HG02610 (cell line): ENCODE results near the gene IMMP2L.
"Not testable (repeated sequence)": the region's sequence is repeated elsewhere in the genome, so short reads cannot be mapped to it uniquely, and the experiment has no call there.

Experiments used
- ATAC-seq: cut with Tn5 transposase; IDR thresholded peaks from one replicate; pipeline ENCODE4 v1.9.1; 2021; ENCODE audit warnings: mild to moderate bottlenecking, moderate library complexity; ENCODE audit not compliant: unreplicated experiment

IMMP2L gene

DNA sequence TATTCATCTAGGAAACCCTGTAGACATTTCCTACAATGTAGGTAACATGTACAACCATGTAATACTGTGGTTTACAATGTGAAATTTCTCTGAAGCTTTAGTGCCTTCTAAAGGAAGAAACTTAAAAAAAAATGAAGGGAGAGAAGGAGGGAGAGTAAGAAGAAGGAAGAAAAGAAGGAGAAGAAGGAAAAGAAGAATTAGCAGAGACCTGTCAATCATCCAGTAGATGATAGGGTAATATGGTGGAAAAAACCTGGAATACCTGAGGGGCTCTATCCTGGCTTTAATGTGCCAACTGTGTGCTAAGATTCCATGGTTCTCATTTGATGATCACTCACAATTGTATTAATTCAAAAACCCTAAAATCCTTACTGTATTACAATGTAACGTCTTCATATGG lies 474.0 kb downstream of the IMMP2L start:
- no peak for ATAC-seq

DNA sequence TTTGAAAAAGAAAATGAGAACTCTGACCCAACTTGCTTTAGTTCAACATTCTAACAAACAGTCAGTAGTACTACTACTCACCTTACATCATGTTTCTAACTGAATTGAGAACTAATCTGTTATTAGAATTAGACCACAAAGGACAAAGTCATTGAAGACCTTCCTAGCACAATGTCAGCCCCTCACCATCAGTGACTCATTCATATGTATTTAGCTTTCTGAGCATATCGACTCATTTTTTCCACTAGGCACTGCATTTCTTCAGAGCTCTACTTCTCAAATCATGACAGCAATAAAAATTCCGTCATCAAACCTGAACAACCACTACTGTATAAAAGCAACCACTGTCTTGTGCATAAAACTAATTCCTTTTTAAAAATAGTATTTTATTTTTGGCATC lies 475.8 kb downstream of the IMMP2L start:
- no peak for ATAC-seq

DNA sequence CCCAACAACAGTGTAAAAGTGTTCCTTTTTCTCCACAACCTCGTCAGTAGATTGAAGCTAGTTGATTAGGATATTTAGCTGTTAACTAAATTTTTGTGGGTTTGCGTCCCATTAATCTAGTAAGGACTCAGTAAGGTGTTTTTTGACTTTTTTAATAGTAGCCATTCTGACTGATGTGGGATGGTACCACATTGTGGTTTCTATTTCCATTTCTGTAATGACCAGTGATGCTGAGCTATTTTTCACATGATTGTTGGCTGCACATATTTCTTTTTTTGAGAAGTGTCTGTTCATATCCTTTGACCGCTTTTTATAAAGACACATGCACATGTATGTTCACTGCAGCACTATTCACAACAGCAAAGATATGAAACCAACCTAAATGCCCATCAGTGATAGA lies 476.9 kb downstream of the IMMP2L start:
- ATAC-seq = peak; percentile 8

DNA sequence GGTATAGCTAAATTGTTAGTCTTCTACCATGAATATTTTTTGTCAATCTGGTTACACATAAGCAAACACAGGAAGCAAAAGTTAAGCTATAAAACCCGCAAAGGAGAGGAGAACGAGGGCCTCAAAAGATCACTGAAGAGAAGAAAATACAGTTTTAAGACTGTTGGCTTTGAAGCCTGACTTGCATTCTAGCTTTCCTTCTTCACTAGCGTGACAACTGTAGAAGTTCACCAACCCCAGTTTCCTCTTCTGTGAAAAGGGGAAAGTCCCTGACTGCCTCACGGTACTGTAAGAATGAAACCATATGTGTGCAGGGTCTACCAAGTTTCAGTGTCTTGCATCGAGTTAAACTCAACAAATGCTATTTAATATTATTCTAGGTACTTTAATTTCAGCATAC lies 478.9 kb downstream of the IMMP2L start:
- ATAC-seq = peak; percentile 98

DNA sequence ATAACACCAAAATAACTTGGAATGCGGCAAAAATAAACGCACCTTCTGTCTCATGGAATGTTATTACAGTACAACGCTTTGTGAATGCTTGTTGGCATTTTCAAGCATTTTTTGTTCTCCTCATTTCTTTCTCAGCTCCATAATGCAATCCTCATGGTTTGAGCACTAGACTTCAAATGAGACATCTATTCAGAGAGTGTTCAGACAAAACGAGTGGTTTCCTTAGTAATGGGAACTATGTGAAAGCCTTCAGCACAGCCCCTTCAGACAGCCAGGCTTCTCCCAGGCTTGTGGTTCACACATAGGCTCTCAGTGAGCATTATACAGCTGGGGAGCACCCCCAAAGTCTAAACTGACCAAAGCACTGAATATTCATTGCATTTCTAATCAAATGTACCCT lies 479.9 kb downstream of the IMMP2L start:
- no peak for ATAC-seq

DNA sequence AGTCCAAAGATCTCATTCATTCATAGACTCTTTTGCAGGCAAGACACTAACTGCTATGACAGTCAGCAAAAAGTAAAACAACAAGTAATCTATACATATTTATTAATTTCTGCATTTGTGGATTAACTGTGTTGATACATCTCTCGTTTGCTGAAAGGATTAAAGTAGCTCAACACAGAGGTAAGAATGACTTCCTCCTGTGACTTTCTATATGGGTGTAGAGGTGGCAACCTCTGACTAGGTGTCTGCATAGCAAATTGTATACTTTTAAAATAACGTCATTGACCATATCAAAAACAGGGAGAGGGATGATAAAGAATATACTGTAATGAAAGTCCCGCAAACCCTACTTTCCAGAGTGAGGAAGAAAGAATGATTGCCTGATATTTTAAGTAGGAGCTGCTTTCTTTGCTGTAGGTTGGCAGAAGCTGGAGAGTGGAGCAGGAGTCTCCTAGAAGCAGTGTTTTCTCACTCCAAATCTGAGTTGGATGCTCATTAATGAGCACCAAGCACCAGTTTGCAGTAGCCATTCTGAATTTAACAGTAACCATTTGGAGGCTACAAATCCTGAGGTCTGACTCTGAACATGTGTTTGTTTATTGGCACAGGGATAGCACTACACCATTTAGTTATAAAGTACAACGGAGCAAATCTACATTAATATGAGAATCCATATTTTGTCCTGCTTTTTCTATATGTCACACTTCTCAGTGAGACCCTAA lies 480.6 kb downstream of the IMMP2L start:
- no peak for ATAC-seq

DNA sequence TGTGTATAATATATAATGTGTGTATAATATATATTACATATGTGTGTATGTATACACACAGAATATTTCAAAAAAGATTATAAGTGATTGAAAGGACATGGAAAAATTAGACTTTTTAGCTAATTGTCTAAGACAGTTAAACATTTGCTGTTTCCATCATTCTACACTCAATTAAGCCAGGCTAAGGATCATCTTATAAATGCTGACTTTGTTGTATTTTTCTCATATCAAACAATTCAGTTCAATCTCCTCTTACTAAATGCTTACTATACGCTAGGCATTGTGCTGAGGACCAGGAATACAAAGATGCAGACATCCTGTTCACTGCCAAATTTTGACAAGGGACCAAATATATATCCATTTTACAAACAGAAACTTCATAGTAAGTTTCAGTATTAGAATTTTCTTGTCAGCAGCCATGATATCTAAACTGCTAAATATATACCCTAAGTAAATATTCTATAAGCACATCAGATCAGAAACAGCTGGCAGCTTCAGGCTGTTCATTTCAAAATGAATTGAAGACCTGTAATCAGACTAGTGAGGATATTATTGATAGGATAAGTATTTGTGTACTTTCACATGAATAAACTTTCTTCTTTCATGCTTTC lies 481.7 kb downstream of the IMMP2L start:
- ATAC-seq = no peak

DNA sequence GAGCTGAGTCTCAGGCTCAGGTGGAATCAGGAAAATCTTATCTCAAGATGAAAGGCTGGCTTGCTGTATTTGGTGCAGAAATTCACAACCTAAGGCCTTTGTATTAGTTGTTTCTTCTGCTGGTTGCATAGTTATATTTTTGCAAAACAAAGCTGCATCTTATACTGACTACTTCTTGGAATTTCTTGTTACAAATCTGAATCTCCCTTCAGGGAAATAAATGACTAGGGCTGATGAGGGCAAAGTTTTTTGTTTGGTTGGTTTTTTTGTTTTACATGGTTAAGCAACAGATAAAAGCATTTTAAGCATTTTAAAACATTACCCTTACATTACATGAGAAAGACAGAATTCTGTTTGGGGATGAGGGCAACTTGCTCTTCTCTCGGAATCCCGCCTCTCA lies 485.3 kb downstream of the IMMP2L start:
- no peak for ATAC-seq

DNA sequence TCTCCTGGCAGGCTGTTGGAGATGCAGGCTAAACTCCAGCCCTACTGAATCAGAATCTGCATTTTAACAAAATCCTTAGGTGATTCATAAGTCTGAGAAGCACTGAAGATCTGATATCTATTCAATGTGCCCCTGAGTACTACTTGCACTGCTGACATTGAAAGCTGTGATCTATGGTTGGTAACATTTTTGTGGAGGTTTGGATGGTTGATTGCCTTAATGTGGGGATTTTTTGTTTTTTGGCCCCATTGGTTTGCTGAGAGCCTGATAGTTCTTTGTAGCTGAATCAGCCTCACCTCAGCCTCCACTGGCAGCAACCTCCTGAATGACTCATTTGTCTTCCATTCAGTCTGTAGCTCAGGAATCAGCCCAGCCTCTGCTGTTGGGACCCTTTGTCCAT lies 486.1 kb downstream of the IMMP2L start:
- ATAC-seq = no peak

DNA sequence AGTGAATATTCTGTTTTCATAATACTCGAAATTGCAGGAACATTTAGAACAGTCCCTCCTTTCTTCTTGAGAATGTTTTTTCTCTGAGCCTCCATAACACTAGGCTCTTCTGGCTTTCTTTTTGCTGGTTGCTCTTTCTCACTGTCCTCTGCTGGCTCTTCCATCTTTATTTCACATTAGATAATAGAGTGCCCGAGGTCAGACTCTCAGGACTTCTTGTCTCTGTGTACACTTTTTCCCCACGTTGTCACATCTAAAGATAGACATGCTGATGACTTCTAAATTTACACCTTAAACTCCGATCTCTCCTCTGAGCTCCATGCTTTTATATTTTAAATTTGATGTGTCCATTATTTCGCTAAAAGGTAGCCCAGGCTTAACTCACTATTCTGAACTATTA lies 486.8 kb downstream of the IMMP2L start:
- ATAC-seq = no peak

DNA sequence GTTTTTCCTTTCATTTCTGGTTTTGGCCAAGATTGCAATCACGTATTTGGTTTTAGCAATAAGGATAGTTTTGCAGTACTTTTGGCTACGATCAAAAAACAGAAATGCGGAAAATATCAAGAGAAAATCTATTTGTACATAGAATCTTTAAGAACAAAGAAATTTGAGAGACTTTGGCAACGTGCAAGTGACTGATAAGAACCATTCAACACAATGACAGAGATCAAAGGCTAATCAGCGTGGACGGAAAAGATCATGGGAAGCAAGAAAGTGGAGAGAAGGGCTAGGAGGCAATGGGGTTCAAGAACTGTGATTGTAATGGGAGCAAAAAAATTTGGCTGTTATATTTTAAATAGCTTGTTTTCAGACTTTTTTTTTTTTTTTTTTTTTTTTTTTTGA lies 487.5 kb downstream of the IMMP2L start:
- no peak for ATAC-seq

DNA sequence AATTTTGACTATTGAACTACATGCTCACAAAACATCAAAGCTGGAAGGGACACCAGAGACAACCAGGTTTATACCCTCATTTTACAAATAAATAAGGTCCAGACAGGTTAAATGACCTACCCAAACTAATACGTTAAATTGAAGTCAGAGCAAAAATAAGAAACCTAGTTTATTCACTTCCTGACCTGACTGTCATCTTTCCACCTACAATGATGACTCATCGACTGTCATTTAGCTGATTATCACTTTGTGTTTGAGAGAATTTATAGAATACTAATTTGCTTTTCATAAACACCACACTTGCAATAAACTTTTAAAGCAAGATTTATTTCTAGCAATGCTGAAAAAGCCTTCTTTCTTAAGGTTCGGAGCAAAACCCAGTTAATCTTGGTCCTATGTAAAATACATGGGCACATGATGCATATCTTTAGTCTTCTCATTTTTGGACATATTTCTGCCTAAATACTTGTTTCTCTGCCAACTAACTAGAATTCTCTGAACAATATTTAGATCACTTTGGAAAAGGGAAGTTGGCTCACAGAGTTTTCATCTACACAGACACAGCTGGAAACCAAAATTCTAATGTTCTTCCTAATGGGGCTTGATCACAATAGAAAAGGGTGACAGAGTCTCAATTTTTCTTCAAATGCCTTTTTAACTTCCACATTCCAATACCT lies 488.1 kb downstream of the IMMP2L start:
- ATAC-seq = no peak

DNA sequence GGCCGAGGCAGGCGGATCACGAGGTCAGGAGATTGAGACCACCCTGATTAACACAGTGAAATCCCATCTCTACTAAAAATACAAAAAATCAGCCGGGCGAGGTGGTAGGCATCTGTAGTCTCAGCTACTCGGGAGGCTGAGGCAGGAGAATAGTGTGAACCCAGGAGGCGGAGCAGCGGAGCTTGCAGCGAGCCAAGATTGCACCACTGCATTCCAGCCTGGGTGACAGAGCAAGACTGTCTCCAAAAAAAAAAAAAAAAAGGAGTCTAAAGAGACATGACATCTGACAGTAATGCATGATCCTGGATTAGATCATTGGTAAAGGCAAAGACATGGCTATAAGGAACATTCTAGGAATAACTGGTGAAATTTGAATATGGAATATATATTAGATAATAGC lies 489.6 kb downstream of the IMMP2L start:
- not testable (repeated sequence) for ATAC-seq

DNA sequence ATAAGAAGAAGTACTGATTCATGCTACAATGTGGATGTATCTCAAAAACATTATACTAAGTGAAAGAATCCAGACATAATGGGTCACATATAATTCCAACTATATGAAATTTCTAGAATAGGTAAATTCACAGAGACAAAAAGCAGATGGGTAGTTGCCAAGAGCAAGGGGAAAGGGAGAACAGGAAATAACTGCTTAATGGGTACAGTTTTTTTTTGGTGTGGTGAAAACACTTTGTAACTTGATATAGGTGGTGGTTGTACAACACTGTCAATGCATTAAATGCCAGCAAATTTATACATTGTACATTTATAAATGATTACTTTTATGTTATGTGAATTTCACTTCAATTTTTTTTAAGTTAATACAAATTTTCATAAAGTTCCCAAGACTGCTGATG lies 490.7 kb downstream of the IMMP2L start:
- no peak for ATAC-seq

DNA sequence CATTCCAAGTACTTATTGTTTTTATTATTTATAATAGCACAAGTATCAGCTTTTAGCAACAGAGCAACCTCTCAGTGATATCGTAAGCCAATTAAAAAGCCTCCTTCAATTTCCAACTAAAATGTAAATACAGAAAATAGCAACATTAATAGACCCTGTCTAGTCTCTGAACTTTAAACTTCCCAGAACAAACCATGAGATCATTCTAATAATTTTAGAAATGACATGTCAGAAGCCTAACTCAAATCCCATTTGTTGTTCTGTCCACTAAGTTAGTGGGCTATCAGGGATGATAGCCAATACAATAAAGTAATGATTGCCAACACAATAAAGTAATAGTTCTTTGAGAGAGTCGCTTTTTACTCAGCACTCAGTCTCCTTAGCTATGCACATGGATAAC lies 493.7 kb downstream of the IMMP2L start:
- no peak for ATAC-seq

DNA sequence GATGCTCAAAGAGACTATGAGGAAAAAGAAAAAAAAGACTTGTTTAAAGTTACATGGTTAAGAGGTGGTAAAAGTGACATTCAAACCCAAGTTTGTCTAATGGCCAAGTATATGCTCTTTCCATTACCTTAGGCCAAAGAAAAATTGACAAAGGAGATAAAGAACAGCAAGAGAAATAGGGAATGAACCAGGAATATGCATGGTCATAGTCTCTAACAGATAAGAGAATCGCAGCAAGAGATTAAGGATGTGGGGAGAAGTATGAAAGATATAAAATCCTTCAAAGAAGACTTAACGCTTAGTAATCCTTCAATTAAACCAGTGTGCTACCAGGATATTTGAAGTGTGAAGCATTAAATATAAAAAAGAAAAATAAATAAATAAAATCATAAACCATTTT lies 494.6 kb downstream of the IMMP2L start:
- no peak for ATAC-seq

DNA sequence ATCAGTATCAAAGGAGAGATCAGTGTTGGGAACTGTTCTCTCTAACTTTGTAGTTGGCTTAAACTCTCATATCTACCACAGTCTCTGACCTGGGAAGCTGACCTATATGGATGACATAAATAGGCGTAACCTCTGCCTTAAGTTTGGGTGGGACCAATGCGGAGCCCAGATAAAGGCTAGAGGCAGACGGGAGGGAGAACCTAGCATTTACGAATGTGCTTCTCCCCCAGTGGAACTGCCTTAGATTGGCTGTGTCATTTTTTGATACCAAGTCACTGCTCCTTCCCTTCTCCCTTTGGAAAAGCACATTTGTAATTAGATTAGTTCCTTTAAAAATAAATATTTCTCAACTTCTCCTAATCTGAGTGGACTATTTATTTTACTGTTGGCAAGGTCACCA lies 495.0 kb downstream of the IMMP2L start:
- no peak for ATAC-seq

DNA sequence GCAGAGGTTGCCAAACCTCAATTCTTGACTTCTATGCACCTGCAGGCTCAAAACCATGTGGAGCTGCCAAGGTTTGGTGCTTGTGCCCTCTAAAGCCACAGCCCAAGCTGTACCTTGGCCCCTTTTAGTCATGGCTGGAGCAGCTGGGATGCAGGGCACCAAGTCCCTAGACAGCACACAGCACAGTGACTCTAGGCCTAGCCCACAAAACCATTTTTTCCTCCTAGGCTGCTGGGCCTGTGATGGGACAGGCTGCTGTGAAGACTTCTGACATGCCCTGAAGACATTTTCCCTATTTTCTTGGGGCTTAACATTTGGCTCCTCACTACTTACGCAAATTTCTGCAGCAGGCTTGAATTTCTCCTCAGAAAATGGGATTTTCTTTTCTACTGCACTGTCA lies 499.1 kb downstream of the IMMP2L start:
- ATAC-seq = no peak

DNA sequence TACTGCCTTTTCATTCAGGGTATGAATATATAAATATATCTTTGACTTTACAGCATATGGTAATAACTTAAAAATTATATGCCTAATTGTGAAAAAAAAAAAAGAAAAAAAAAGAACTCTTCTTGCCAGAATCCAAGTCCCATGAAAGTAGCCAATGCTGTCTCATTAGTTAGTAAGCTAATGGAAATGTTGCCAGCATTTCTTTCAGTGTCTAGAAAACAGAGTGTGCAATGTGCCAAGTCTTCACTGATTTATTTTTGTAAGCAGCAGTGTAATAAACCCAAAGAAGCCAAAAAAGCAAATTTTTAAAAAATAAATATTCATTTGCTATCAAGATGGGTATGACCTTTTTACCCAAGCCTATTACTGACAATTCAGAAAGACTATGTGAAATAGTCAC lies 502.5 kb downstream of the IMMP2L start:
- ATAC-seq = no peak

DNA sequence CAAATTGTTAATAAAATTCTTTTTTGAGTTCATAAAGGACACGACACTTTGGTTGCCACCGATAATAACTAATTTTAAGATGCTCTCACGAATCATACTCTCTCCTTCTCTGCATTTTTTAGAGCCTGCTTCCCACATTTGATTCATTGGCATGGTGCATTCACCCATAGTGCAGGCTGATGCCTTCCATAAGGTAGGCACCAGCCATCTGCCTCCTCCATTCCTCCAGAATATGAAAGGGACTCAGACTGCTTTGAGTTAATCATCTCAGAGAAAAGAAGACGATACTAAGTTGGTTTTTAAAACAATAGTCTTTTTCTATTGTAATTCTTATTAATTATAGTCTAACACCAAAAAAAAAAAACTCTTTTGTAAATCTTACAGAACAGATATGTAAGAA lies 505.2 kb downstream of the IMMP2L start:
- no peak for ATAC-seq

DNA sequence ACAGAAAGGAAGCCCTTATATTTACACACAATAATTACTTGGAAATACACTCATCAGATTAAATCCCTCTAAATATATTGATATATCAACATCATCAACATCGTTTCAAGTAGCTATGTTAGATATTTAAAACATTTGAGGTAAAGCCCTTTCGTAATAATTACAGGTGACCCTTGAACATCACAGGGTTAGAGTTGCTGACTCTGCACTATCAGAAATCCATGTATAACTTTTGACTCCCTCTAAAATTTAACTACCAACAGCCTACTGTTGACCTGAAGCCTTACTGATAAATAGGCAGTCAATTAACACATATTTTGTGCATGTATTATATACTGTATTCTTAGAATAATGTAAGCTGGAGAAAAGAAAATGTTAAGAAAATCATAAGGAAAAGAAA lies 505.9 kb downstream of the IMMP2L start:
- ATAC-seq = no peak

DNA sequence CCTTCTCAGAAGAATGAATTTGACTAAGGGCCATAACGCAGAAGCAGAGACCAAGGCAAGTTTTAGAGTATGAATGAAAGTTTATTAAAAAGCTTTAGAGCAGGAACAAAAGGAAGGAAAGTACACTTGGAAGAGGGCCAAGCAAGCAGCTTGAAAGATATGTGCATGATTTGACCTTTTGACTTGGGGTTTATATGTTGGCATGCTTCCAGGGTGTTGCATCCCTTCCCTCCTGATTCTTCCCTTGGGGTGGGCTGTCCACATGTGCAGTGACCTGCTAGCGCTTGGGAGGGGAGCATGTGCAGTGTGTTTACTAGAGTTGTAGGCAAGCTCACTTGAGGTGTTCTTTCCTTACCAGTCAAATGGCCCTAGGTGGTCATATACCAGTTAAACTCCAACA lies 509.3 kb downstream of the IMMP2L start:
- no peak for ATAC-seq
